ENCODE results near the gene FOXD2. TPM values are rescaled to one million over a fixed set of nuclear protein-coding genes. Genes with fewer than 3 reads are reported as not detected.

FOXD2 gene
- total RNA-seq, 4 donors from 2014 or later, result 0.11 TPM; not detected in 3

DNA sequence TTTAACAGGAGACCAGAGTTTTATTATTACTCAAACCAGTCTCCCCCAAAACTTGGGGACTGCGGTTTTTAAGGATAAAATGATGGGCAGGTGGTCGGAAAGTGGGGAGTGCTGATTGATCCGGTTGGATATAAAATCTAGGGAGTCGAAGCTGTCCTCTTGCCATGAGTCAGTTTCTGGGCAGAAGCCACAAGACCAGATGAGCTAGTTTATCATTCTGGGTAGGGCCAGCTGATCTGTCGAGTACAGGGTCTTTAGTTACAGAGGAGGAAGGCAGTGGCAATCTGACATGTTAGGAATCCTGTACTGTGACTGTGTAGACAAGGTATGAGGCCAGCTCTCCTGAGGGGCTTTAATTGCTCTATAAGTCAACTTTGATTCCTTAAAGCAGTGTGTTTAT, 44.7 kb upstream of the FOXD2 start:
- Histone ChIP-seq H3K4me3 (no peak overlapping the region), H3K36me3 (no peaks in the 10 kb centered on the region)
- in situ Hi-C loops (cut with MboI; ENCODE audit: low sequenced_read_pairs in 4 of 4), result no loop called here

DNA sequence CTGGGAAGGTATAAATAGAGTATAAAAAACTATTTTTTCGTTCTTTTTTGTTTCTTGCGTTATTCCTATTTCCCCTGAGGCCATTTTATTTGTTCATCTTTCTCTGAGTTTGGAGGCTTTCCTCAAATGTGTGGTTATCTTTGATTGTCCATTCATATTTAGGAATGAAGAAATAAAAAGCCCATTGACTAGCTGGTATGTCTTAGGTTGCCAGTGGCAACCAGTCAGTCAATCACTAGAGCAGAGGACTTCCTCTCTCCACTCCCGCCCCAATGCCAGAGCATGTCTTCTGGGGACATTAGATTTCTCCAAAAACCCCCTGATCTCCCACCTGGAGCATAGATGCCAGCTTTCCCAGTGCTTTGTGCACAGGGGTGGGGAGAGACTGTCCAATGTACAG, 42.4 kb upstream of the FOXD2 start:
- Histone ChIP-seq H3K9me3 (no peaks in the 10 kb centered on the region), H3K36me3 (no peaks in the 10 kb centered on the region), H3K4me1 (no peaks in the 10 kb centered on the region), H3K27ac (no peak overlapping the region), H3K27me3 (peaks cover 14 to 42% (median 25%) of the 10 kb centered on the region in 3 donors), H3K4me3 (no peak overlapping the region)
- intact Hi-C loops (cut with DNase I; ENCODE audit: low total_unique reads) (no loop called here), in situ Hi-C loops (cut with MboI; ENCODE audit: low sequenced_read_pairs in 4 of 4) (no loop called here)
- no peak for TF ChIP-seq CTCF (IDR thresholded peaks at IDR 0.05 in 4 of 5, conservative IDR thresholded peaks at IDR 0.05 in 1 of 5)
- no peak for TF ChIP-seq POLR2A (IDR thresholded peaks at IDR 0.05)
- DNase-seq, result no peak
- no peak for ATAC-seq

More for the DNA sequence above, 44.7 kb upstream of the FOXD2 start:
- ATAC-seq (no peak), DNase-seq (no peak)
- Histone ChIP-seq H3K27me3 (peaks cover 10 to 34% (median 25%) of the 10 kb centered on the region in 3 donors), H3K4me1 (peaks cover 0 to 2% of the 10 kb centered on the region in 2 donors), H3K27ac (no peak overlapping the region), H3K9me3 (no peaks in the 10 kb centered on the region)
- TF ChIP-seq POLR2A (IDR thresholded peaks at IDR 0.05) (no peak), CTCF (IDR thresholded peaks at IDR 0.05 in 4 of 5, conservative IDR thresholded peaks at IDR 0.05 in 1 of 5) (no peak)
- intact Hi-C loops (cut with DNase I; ENCODE audit: low total_unique reads), result no loop called here

- no peak for ATAC-seq
- no peak for DNase-seq
- Histone ChIP-seq H3K4me3 (no peak overlapping the region), H3K36me3 (no peaks in the 10 kb centered on the region), H3K27ac (no peak overlapping the region), H3K4me1 (no peaks in the 10 kb centered on the region), H3K27me3 (peaks cover 16 to 46% (median 22%) of the 10 kb centered on the region in 3 donors), H3K9me3 (no peaks in the 10 kb centered on the region)
- in situ Hi-C loops (cut with MboI; ENCODE audit: low sequenced_read_pairs in 4 of 4) (no loop called here), intact Hi-C loops (cut with DNase I; ENCODE audit: low total_unique reads) (no loop called here)
- TF ChIP-seq CTCF (IDR thresholded peaks at IDR 0.05 in 4 of 5, conservative IDR thresholded peaks at IDR 0.05 in 1 of 5) (no peak), POLR2A (IDR thresholded peaks at IDR 0.05) (no peak)
These were observed 41.1 kb upstream of the FOXD2 start for GRCh38 chr1:47396671-47397196.

DNA sequence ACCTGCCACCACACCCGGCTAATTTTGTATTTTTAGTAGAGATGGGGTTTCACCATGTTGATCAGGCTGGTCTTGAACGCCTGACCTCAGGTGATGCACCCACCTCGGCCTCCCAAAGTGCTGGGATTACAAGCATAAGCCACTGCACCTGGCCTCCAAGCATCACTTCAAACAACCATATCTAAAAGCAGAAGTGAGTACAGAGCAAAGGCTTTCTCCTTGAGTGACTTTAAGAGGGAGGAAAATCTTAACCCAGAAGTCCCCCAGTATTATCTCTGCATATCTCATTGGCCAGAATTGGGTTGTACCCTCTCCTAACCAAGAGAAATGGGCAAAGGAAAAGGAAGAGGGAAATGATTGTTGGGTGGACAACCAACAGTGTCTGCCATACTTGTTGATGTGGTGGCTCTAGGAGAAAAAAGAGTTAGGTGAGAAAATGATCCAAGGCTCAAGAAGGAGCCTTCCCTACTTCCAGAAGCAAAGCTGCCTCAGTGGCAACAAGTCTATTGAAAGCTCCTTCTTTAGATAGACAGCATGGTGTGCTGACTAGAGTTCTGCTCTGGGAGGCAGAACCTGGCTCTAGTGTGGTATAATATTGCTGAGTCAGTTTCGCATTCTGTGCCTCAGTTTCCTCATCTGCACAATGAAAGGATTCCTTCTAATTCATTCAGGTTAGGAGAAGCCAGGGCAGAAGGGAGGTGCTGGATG, 38.6 kb upstream of the FOXD2 start:
- intact Hi-C loops (cut with DNase I; ENCODE audit: low total_unique reads), result no loop called here
- H3K27me3 ChIP-seq, result peaks cover 13 to 32% (median 16%) of the 10 kb centered on the region in 3 donors
- no peak overlapping the region for H3K27ac ChIP-seq
- DNase-seq (no peak), ATAC-seq (no peak)
- H3K9me3 ChIP-seq, result no peaks in the 10 kb centered on the region
- no peaks in the 10 kb centered on the region for H3K4me1 ChIP-seq
- in situ Hi-C loops (cut with MboI; ENCODE audit: low sequenced_read_pairs in 4 of 4), result no loop called here
- H3K4me3 ChIP-seq, result no peak overlapping the region
- no peak for TF ChIP-seq POLR2A (IDR thresholded peaks at IDR 0.05)
- no peak for TF ChIP-seq CTCF (IDR thresholded peaks at IDR 0.05 in 4 of 5, conservative IDR thresholded peaks at IDR 0.05 in 1 of 5)
- H3K36me3 ChIP-seq, result no peaks in the 10 kb centered on the region

Measured in gastrocnemius medialis (tissue), 4 donors.